ENCODE data around the gene CFAP299.

DNA sequence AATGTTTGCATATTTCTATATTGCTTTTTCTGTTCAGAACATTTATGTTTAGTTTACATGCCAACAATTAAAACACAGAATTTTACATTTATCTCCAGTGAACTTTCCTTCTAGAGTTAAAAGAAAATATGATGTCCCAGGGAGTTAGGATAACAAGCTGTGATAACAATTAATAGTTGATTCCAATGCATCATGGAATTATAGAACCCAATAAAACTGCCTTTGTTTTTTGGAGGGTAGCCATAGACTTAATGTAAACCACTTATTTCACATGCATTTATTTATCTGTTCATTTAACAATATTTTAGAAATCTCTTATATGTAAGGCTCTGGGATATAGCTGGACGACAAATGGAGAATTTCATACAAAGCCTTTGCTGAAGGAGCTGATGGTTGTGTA is 180.0 kb downstream of the CFAP299 start:
- TF ChIP-seq CTCF (IDR thresholded peaks at IDR 0.05; ENCODE audit: low read depth, low read length) (no peak), EZH2phosphoT487 (IDR thresholded peaks at IDR 0.05; ENCODE audit: low read depth) (no peak)

Measured in OCI-LY3 (cell line).